ENCODE results near the gene GPSM3.
A peak's percentile ranks its signal among the peaks of the same experiment; 100 is the strongest.

Gene GPSM3

GRCh38 chr6:32202186-32202585 is 9.7 kb upstream of the GPSM3 start:
- no peak overlapping the region for H3K27ac ChIP-seq
- DNase-seq (ENCODE audit: low spot score) = no peak
- no peak for TF ChIP-seq CTCF (IDR thresholded peaks at IDR 0.05)
- no peak overlapping the region for H3K4me3 ChIP-seq

DNA sequence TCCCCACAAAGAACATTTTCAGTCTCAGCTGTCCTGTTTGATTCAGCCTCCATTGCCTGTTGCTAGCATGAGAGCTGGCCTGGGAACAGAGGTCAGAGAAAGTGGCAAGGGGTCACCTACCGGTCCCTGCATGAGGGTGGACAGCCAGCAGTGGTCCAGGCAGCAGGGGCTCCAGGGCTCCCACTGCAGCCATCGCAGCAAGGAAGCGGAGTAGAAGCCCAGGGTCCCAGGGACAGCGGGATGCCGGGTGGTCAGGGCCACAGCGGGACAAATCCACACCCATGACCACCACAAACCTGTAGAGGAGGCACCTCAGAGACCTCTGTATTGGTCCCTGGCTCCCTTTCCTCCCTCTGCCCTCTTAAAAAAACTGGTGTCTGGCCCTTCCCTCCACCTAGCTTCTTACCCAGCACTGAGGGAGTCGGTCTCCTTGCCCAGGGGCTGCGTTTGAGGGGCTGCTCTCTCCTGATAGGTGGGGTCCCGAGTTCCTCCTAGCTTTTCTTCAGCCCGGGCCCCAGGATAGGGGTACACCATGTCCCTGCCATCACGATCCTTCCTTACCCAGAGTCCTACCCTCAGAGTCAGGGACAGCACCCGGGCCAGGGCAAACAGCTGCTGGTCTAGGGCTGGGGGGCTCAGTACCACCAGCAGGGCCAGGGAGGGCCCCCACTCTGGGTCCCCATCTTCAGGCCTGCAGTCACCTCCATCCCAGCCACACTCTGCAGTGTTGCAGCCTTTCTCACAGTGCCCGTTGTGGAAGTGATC is 8.4 kb upstream of the GPSM3 start:
- H3K27ac ChIP-seq = no peak overlapping the region
- H3K4me3 ChIP-seq = no peak overlapping the region
- peak; percentile 74 for DNase-seq (ENCODE audit: low spot score)
- TF ChIP-seq CTCF (IDR thresholded peaks at IDR 0.05) = no peak

GRCh38 chr6:32198866-32199265 is 6.4 kb upstream of the GPSM3 start:
- H3K27ac ChIP-seq = no peak overlapping the region

DNA sequence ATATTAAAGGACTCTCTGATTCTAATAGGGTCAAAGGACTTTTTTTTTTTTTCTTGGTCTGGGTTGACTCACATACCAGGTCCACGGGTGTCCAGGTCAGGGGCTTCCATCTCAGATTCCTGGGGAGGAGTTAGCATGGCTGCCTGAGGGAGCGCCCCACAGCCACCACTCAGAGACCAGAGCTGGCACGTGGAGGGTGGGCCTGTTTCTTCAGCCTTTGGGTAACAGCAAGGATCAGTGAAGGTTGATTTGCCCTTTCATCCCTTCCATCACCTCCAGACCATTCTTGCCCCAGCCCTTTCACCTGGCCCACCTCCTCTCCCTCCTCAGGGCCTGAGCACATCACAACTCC is 5.9 kb upstream of the GPSM3 start:
- no peak for TF ChIP-seq CTCF (IDR thresholded peaks at IDR 0.05)

More at GRCh38 chr6:32198866-32199265, 6.4 kb upstream of the GPSM3 start:
- no peak for TF ChIP-seq CTCF (IDR thresholded peaks at IDR 0.05)
- no peak overlapping the region for H3K4me3 ChIP-seq
- no peak for DNase-seq (ENCODE audit: low spot score)

DNA sequence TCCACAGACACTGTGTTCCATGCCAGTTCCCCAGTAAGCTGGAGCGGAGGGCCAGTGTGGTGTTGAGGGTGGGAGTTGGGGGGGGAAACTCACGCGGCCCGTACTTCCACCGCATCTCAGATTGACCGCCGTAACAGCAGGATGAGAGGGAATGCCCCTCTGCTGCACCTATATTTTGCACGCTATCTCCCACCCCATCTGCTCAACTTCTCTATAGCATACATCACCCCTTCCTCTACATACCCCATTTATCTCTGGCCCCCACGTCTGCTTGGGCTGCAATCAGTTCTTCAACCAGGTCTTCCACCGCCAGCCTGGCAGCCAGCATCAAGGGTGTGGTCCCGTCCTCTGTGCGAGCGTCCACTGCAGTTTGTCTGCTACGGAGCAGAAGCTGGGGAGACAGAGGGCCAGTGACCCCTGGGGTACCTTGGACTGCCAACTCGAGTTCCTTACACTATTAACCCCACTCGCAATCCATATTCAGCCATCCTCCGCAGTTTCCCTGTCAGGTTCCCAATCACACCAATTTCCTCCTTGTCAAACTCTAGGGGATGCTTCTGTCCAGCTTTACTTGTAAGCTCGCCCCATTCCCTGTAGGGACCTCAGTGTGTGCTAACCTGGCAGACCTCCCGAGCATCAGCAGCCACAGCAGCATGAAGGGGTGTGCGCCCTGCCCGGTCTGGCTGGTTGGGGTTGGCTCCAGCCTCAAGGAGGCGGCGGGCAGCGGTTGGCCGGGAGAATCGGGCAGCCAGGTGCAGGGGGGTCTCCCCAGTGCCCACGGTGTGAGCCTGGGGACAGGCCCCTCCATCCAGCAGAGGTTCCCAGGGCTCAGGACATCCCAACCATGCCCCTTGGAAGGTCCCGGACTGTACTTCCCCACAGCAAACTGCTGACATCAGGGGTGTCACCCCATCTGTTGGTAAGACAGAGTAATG is 4.5 kb upstream of the GPSM3 start:
- no peak for DNase-seq (ENCODE audit: low spot score)
- Histone ChIP-seq H3K27ac (peak overlapping the region; percentile 98 to 99), H3K4me3 (peak overlapping the region; percentile 75)
- TF ChIP-seq CTCF (IDR thresholded peaks at IDR 0.05) = no peak

More for the DNA sequence above, 5.9 kb upstream of the GPSM3 start:
- no peak overlapping the region for H3K27ac ChIP-seq
- DNase-seq (ENCODE audit: low spot score) = no peak
- no peak overlapping the region for H3K4me3 ChIP-seq

DNA sequence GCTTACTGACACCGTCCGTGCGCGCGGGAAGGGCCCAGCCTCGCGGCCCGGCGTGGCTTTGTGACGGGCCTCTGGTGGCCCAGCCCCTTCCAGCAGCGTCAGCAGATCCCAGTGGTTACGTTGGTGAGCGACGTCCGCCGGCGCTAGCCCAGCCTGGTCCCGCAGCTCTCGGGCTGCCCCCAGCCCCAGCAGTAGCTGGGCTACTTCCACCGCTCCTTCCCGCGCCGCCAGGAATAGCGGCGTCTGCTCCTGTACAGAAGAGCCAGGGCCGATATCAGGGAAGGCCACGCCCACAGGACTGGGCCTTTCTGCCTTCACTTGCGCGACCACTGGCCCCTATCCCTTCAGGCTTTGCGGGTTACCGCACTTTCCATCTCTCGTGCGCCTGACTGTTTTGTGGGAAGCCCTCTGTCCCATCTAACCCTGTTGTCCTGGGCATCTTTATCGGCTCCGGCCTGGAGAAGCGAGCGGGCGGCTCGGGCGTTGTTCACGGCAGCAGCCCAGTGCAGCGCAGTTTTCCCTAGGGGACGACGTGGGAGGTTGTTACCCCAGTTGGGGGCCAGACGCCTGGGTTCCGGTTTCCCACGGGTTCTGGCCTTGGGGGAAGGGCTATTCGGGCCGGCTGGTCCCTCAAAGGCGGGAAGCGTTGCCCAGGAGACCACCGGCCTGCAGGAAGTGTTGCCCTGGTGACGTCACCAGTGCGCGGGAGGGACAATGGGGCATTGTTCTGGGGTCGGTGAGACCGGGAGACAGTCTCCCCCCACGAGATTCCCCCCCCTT is 3.6 kb upstream of the GPSM3 start:
- peak overlapping the region; percentile 75 for H3K4me3 ChIP-seq
- TF ChIP-seq CTCF (IDR thresholded peaks at IDR 0.05) = no peak
- DNase-seq (ENCODE audit: low spot score) = peak; percentile 96
- peak overlapping the region; percentile 98 to 99 for H3K27ac ChIP-seq
